IPS-18a (cell line): ENCODE measurements around the gene PQBP1.

Experiments used
- H3K27ac ChIP-seq: one replicate; pipeline ENCODE4 v1.5.1; 2013; ENCODE audit warnings: low read length
- H3K27me3 ChIP-seq: one replicate; pipeline ENCODE4 v1.6.1; 2013; ENCODE audit warnings: mild to moderate bottlenecking, low read length; ENCODE audit not compliant: control insufficient read depth, insufficient read depth
- H3K36me3 ChIP-seq: one replicate; pipeline ENCODE4 v1.6.1; 2013; ENCODE audit warnings: low read depth, low read length; ENCODE audit not compliant: control insufficient read depth
- H3K4me1 ChIP-seq: one replicate; pipeline ENCODE4 v1.6.1; 2013; ENCODE audit warnings: low read depth, low read length; ENCODE audit not compliant: control insufficient read depth
- H3K4me3 ChIP-seq: one replicate; pipeline ENCODE4 v1.5.1; 2013; ENCODE audit warnings: low read length
- H3K9ac ChIP-seq: one replicate; pipeline ENCODE4 v1.6.1; 2013; ENCODE audit warnings: mild to moderate bottlenecking, low read length, moderate library complexity
- H3K9me3 ChIP-seq: one replicate; pipeline ENCODE4 v1.6.1; 2013; ENCODE audit warnings: low read depth, low read length; ENCODE audit not compliant: control insufficient read depth

The PQBP1 gene

DNA sequence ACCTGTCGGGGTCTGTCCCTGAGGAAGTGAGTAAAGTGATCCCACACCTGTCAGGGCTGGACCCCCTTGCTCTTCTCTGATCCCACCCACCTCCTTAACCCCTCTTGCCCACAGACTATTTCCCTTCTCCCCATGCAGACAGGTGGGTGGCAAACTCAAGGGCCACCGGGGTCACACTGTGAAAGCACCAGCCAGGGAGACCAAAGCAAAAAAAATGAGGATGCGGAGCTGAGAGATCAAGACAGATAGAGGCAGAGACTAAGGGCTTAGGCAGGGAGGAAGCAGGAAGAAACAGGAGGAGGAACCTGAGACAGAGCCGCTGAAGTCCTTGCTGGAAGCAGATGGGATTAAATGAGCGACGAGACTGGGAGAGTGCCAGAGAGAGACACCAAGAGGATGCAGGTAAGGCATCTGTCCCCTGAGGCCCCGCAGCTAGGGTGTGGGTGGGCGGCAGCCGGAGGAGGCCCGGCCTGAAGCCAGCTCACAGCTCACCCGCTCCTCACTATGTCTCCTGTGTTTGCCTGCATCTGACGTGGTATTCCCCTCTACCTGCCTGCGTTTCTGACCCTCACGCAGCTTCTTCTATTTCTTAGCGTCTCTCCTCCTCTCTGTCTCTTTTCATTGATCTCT, 7.3 kb upstream of the PQBP1 start:
- H3K4me1 ChIP-seq = no peaks in the 10 kb centered on the region
- peak overlapping the region; percentile 59 for H3K4me3 ChIP-seq
- H3K9ac ChIP-seq = no peak overlapping the region
- peaks cover 10% of the 10 kb centered on the region for H3K36me3 ChIP-seq
- H3K27me3 ChIP-seq = no peaks in the 10 kb centered on the region
- peaks cover 8% of the 10 kb centered on the region for H3K9me3 ChIP-seq
- H3K27ac ChIP-seq = no peak overlapping the region

GRCh38 chrX:48890934-48891401, 6.8 kb upstream of the PQBP1 start:
- H3K36me3 ChIP-seq = peaks cover 10% of the 10 kb centered on the region
- peaks cover 8% of the 10 kb centered on the region for H3K9me3 ChIP-seq
- no peaks in the 10 kb centered on the region for H3K4me1 ChIP-seq
- H3K4me3 ChIP-seq = peak overlapping the region; percentile 59
- no peaks in the 10 kb centered on the region for H3K27me3 ChIP-seq
- no peak overlapping the region for H3K9ac ChIP-seq
- no peak overlapping the region for H3K27ac ChIP-seq

DNA sequence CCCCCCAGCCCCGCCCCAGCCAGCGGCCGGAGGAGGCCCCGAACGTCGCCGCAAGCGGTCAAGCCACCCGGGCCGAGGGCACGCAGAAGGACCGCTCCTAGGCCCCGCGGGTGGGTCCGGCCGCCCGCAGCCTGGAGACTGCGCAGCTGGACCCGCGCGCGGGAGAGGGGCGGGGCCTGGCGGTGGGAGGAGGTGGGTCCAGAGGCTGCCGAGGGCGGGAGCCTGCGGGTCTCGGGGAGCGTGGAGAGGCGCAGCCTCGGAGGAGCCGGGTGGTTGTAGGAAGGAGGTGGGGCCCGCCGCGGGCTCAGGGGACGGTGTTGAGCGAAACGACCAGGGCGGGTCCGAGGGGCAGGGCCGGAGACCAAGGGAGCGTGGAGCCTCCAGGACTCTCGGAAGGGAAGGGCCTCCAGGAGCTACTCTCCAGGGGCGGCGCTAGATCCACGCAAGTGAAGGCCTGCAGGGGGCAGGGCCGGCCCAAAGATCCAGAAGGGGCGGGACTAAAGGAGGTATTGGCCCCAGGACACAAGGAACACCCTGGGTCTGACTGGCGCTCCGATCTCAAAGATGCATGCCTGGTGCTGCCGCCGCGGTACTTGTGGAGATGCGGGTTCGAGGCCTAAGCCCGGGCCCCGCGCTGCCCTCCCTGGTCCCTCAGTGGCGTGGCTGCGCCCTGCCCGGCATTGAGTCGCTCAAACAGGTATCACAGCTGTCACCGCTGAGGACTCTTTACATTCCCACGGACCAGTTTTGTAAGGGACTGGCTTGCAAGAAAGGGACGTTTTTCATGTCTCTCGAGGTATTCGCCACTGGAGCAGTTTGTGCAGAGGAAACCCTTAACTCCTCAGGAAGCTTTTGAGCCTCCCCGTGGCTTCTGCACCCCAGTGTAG, 6.1 kb upstream of the PQBP1 start:
- Histone ChIP-seq H3K36me3 (peaks cover 10% of the 10 kb centered on the region), H3K4me1 (no peaks in the 10 kb centered on the region), H3K27me3 (no peaks in the 10 kb centered on the region), H3K9me3 (peaks cover 8% of the 10 kb centered on the region), H3K27ac (no peak overlapping the region), H3K4me3 (peak overlapping the region; percentile 59), H3K9ac (no peak overlapping the region)

DNA sequence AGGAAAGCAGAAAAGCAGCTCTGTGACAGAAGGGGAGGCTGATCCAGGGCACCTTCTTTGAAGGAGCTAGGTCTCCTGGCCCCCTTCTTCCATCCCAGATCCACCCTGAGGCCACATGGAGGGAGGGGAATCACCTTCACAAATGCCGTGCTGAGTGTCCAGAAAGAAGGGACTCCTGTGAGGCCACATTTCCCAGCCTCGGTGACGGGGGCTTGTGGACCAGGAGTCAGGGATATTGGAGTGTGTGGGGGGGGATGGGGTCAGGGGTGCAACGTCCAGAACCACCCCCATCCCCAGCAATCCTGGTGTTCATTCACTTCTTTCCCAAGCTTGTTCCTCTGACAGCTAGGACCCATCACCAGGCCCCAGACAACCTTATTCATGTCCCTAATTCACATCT, 4.8 kb upstream of the PQBP1 start:
- Histone ChIP-seq H3K4me1 (no peaks in the 10 kb centered on the region), H3K9me3 (peaks cover 8% of the 10 kb centered on the region), H3K9ac (no peak overlapping the region), H3K27me3 (no peaks in the 10 kb centered on the region), H3K36me3 (peaks cover 10% of the 10 kb centered on the region), H3K4me3 (no peak overlapping the region), H3K27ac (no peak overlapping the region)

DNA sequence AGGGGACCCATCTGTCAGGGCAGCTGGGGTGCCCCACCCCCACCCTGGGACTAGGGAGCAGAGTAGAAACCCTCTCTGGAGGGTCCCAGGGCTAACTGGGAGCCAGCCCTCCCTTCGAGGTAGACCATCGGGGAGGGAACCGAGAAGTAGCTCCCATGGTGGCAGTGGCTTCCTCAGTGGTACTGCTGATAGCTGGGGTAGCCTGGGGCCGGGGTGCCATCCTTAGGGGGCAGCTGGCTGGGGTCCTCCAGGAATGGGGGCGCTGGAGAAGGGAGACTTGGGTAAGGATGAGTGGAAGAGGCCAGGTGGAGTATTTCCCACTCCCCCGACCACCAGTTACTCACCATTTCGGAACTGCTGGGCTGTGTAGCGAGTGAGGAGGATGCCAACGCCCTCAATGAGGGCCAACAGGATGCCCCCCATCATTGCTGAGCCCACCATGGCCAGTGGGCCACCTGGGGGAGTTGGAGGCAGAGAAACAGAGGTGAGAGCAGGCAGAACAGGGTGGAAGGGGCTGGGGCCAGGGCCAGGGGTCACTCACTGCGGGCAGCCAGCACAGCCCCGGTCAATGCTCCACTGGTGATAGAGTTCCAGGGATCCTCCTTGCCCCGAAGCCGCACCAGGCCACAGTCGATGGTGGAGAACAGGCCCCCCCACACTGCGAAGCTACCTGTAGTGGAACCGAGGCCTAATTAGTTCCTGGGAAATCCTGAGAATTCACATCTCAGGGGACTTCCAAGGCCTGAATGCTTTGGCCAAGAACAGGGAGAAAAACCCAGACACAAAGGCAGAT, 4.0 kb upstream of the PQBP1 start:
- H3K9ac ChIP-seq = no peak overlapping the region
- peaks cover 10% of the 10 kb centered on the region for H3K36me3 ChIP-seq
- H3K27ac ChIP-seq = no peak overlapping the region
- no peaks in the 10 kb centered on the region for H3K4me1 ChIP-seq
- H3K9me3 ChIP-seq = peaks cover 11% of the 10 kb centered on the region
- H3K4me3 ChIP-seq = no peak overlapping the region
- H3K27me3 ChIP-seq = no peaks in the 10 kb centered on the region

DNA sequence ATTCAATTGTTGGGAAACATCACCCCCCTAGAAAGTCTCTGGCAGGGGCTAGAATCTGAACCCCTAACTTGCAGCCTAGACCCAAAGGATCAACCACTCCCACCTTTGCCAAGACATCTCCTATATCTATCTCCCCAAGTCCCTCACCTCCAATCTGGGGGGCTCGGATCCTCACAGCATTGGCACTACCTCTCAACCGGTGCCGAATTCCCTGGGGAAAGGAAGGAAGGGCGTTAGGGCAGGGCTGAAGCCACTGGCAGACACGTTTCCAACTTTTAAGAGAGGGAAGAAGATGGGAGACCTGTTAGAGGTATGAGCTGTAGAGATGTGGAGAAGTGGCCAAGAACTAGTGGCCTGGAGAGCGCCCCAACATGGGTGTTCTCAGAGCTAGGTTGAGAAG, 2.8 kb upstream of the PQBP1 start:
- no peaks in the 10 kb centered on the region for H3K27me3 ChIP-seq
- peaks cover 15% of the 10 kb centered on the region for H3K36me3 ChIP-seq
- no peak overlapping the region for H3K27ac ChIP-seq
- H3K4me3 ChIP-seq = no peak overlapping the region
- no peaks in the 10 kb centered on the region for H3K4me1 ChIP-seq
- H3K9me3 ChIP-seq = peaks cover 9% of the 10 kb centered on the region
- H3K9ac ChIP-seq = no peak overlapping the region

DNA sequence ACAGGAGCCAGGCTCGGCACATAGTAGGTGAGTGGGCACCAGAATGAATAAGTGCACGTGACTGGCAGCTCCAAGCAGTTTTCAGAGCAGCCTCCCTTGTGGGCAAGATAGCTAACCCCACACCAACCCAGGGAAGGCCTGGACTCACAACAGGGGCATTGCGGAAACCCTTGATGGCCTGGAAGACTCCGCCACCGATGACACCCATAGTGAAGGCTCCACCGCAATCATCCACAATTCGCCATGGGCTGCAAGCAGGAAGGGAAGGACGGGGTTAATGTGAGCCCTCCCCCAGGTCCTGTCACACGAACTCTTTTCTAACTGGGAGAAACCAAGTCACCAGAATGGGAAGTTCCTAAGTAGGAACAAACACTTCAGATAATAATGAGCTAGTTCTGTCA, 1.1 kb upstream of the PQBP1 start:
- peaks cover 22% of the 10 kb centered on the region for H3K36me3 ChIP-seq
- H3K27me3 ChIP-seq = no peaks in the 10 kb centered on the region
- peaks cover 9% of the 10 kb centered on the region for H3K9me3 ChIP-seq
- no peak overlapping the region for H3K27ac ChIP-seq
- no peaks in the 10 kb centered on the region for H3K4me1 ChIP-seq
- H3K9ac ChIP-seq = peak overlapping the region; percentile 91
- peak overlapping the region; percentile 92 for H3K4me3 ChIP-seq

GRCh38 chrX:48897157-48897624, 539 bp upstream of the PQBP1 start:
- H3K27ac ChIP-seq = peak overlapping the region; percentile 75
- peak overlapping the region; percentile 91 for H3K9ac ChIP-seq
- peaks cover 22% of the 10 kb centered on the region for H3K36me3 ChIP-seq
- H3K4me1 ChIP-seq = no peaks in the 10 kb centered on the region
- H3K4me3 ChIP-seq = peak overlapping the region; percentile 92
- H3K27me3 ChIP-seq = no peaks in the 10 kb centered on the region
- peaks cover 9% of the 10 kb centered on the region for H3K9me3 ChIP-seq

DNA sequence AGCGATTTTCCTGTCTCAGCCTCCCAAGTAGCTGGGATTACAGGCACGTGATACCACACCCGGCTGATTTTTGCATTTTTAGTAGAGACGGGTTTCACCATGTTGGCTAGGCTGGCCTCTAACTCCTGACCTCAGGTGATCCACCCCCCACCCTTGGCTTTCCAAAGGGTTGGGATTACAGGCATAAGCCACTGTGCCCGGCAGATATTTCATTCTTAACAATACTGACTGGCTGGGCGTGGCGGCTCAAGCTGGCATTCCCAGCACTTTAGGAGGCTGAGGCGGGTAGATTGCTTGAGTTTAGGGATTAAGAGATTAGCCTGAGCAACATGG, 1.3 kb downstream of the PQBP1 start:
- H3K9ac ChIP-seq = no peak overlapping the region
- H3K9me3 ChIP-seq = peaks cover 8% of the 10 kb centered on the region
- H3K36me3 ChIP-seq = peaks cover 30% of the 10 kb centered on the region
- H3K27me3 ChIP-seq = no peaks in the 10 kb centered on the region
- H3K4me1 ChIP-seq = no peaks in the 10 kb centered on the region
- H3K27ac ChIP-seq = no peak overlapping the region
- H3K4me3 ChIP-seq = no peak overlapping the region

GRCh38 chrX:48901069-48901468, 3.3 kb downstream of the PQBP1 start:
- H3K9ac ChIP-seq = no peak overlapping the region
- H3K4me1 ChIP-seq = no peaks in the 10 kb centered on the region
- no peak overlapping the region for H3K4me3 ChIP-seq
- peaks cover 8% of the 10 kb centered on the region for H3K9me3 ChIP-seq
- no peaks in the 10 kb centered on the region for H3K27me3 ChIP-seq
- H3K27ac ChIP-seq = no peak overlapping the region
- H3K36me3 ChIP-seq = peaks cover 30% of the 10 kb centered on the region

DNA sequence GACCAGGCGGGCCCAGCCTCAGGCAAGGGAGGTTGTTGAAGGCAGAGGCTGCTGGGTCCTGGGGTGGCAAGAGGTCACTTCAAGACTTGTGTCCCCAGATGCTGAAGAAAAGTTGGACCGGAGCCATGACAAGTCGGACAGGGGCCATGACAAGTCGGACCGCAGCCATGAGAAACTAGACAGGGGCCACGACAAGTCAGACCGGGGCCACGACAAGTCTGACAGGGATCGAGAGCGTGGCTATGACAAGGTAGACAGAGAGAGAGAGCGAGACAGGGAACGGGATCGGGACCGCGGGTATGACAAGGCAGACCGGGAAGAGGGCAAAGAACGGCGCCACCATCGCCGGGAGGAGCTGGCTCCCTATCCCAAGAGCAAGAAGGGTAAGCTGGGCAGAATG, 4.4 kb downstream of the PQBP1 start:
- Histone ChIP-seq H3K36me3 (peaks cover 30% of the 10 kb centered on the region), H3K4me3 (no peak overlapping the region), H3K27me3 (no peaks in the 10 kb centered on the region), H3K27ac (no peak overlapping the region), H3K9ac (no peak overlapping the region), H3K9me3 (peaks cover 8% of the 10 kb centered on the region), H3K4me1 (no peaks in the 10 kb centered on the region)
